Esophagus muscularis mucosa (tissue), 3 donors: ENCODE results near the gene EXOC3L1.
A peak's percentile ranks its signal among the peaks of the same experiment; 100 is the strongest.

Experiments
- CTCF ChIP-seq, 3 experiments: fragments of 200-600 bp in 2 of 3; fragments of 450-650 bp in 1 of 3; sonication (generic) in 2 of 3; IDR thresholded peaks; one replicate each; pipeline ENCODE4 v1.5.1; 2017 to 2019; ENCODE audit warnings: antibody characterized with exemption in 3 of 3, mild to moderate bottlenecking in 2 of 3, moderate library complexity in 1 of 3
- POLR2A ChIP-seq: fragments of 450-650 bp; IDR thresholded peaks from one replicate; pipeline ENCODE4 v1.6.1; 2017; ENCODE audit warnings: antibody characterized with exemption, moderate library complexity, mild to moderate bottlenecking, low read depth

DNA sequence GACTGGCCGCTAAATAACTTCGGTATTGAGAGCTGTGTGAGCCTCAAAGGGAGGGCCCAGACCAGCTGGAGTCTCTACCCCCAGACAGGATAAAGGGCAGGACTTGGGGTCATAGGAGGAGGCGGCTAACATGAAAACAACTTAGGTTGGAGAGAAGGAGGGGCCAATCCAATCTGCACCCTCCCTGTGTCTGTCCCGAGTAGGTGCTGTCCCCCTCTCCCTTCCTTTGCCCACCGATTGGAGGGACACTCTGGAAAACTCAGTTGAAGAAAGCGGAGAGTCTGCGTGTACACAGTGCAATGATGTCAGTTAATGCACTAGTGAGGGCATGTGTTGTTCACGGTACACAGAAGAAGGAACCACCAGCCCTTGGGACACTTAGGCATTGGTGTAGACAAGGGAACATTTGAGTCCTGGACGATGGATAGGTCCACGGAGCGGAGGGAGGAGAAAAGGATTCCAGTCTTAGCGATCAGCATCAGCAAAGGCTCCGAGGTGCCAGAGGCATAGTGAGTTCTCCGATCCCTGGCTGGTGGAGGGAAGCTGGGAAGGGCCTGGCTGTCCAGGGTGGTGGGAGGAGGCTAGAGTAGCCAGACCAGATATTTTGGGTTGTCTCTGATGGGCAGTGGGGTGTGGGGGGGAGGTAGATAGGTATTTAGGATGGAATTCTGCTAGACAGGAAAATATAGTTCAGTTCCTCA, 18.8 kb downstream of the EXOC3L1 start:
- TF ChIP-seq CTCF (IDR thresholded peaks at IDR 0.05) (peak in 1 of 3 experiments; percentile 3), POLR2A (no peak)
